AG09309 (cell line): ENCODE results near the gene MEGF11.

Source experiments
- DNase-seq: peaks from one replicate; pipeline ENCODE4 v3.0.0-alpha.2; 2010; ENCODE audit warnings: low read depth
- H3K4me3 ChIP-seq: 2 replicates; pipeline ENCODE4 v1.5.1; 2011; ENCODE audit warnings: mild to moderate bottlenecking, low read depth, low read length, moderate library complexity; ENCODE audit not compliant: control insufficient read depth
- TF ChIP-seq, protein P1 (sequence below): IDR thresholded peaks from 2 replicates; pipeline ENCODE4 v1.5.1; 2011; ENCODE audit warnings: mild to moderate bottlenecking, low read depth, low read length, inconsistent platforms; ENCODE audit not compliant: insufficient read depth, control insufficient read depth; ENCODE audit errors: missing control alignments

Gene MEGF11

DNA sequence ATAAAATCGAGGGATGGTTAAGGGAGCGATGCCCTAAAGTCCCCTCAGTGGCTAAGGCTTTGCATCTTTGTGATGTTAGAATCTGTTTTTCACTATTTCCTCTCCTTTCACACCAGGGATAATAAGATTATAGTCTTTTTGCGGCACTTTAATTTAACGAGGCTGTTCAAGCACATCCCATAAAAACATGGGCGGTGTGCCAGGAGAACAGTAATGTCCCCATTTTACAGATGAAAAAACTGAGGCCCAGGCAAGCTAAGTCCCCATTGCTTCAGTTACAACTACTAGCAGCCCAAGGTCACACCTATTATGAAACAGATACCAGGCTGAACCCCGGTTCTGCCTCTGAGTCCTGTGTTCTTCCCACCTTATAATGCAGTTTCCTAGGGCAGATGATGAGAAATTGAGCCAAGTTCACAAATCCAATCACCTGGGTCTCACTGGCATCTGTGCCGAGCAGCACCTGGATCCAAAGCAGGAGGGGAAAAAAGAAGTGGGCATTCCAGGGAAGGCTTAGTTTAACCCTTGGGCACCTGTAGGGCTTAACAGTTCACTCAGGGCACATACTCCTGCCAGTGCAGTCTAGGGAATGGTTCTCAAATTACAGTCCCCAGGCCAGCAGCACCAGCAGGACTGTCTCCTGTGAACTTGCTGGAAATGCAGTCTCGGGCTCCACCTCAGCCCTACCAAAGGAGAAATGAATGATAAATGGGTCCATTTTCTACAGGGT lies 215.0 kb downstream of the MEGF11 start:
- H3K4me3 ChIP-seq, result no peak overlapping the region
- no peak for DNase-seq
- TF ChIP-seq, protein P1, sequence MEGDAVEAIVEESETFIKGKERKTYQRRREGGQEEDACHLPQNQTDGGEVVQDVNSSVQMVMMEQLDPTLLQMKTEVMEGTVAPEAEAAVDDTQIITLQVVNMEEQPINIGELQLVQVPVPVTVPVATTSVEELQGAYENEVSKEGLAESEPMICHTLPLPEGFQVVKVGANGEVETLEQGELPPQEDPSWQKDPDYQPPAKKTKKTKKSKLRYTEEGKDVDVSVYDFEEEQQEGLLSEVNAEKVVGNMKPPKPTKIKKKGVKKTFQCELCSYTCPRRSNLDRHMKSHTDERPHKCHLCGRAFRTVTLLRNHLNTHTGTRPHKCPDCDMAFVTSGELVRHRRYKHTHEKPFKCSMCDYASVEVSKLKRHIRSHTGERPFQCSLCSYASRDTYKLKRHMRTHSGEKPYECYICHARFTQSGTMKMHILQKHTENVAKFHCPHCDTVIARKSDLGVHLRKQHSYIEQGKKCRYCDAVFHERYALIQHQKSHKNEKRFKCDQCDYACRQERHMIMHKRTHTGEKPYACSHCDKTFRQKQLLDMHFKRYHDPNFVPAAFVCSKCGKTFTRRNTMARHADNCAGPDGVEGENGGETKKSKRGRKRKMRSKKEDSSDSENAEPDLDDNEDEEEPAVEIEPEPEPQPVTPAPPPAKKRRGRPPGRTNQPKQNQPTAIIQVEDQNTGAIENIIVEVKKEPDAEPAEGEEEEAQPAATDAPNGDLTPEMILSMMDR, result no peak

DNA sequence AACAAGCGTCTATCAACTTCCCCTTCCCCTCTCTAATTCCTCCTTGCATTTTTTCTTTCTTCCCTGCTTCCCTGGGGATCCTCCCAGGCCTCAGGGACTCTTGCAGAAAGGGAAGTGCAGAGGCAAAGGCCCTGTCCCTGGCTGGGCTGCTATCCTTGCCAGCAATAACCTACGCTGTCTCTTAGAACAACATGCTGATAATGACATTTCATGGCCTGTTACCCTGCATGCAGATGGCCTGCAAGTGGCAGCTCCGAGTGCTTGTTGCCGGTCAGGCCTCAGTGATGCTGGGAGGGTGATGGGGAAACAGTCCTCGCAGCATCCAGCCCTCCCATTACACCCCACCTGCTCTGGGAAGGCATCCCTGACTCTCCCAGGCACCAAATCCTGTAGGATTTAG lies 216.7 kb downstream of the MEGF11 start:
- no peak for DNase-seq
- H3K4me3 ChIP-seq, result no peak overlapping the region
- TF ChIP-seq, protein P1, result no peak

DNA sequence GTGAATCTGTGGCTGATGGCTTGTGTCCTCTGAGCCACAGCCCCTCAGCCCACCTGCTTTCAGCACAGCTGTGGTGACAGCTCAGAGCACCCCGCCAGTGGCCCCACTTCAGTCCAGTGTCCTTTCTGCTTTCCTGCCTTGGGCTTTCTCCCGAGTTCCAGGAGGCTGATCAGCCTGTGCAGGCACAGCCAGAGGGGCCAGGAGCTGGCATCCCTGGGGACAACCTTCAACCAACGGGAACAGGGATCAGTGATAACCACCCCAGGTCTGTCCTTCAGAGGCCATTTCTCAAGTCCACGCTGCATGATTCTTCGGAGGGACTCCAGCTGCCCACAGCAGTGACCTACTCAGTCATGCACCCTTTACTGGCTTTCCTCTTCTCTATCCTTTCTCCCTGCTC lies 217.6 kb downstream of the MEGF11 start:
- TF ChIP-seq, protein P1, result no peak
- no peak overlapping the region for H3K4me3 ChIP-seq
- DNase-seq, result no peak

DNA sequence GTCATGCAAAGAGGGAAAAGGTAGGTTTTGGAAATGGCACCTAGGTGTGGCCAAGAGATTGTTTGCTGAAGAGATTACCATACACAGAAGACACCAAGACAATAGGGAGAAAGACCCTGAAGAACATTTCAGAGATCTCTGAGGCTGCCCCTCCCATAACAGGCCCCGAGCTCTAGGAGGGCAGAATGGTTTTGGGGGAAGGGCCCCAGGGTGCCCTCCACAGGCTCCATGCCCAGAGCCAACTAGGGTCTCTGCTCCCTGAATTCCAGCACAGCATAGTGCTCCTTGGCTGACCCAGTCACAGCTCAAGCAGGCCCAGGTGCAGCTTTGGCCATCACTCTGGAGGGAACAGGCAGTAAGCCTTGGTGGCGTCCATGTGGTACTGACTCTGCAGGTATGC lies 220.4 kb downstream of the MEGF11 start:
- no peak for DNase-seq
- no peak overlapping the region for H3K4me3 ChIP-seq
- TF ChIP-seq, protein P1, result no peak

DNA sequence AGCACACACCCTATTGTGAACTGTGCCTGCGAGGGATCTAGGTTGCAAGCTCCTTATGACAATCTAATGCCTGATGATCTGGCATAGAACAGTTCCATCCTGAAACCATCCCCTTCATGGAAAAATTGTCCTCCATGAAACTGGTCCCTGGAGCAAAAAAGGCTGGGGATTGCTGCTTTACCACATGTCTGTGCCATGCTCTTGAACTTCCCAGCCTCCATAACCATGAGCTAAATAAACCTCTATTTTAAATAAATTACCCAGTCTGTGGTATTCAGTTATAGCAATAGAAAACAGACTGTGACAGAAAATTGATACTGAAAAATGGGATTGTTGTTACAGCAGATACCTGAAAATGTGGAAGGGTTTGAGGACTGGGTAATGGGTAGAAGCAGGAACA lies 221.5 kb downstream of the MEGF11 start:
- no peak for DNase-seq
- TF ChIP-seq, protein P1, result no peak
- H3K4me3 ChIP-seq, result no peak overlapping the region

DNA sequence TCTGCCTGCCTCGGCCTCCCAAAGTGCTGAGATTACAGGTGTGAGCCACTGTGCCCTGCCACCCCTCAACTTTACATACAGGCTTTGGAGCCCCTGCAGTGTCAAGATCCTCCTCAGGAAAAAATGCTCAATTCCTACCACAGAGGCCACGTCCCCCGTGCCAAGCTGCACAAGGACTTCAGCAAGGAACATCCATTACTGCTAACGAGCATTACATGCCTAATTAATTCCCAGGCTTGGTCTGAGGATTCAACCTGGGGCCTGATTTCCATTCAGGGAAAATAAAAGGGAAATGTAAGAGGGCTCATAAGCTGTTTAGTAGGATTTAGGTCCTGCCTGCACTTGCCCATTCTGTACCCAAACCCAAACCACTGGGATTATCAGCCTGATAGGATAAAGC lies 222.9 kb downstream of the MEGF11 start:
- no peak overlapping the region for H3K4me3 ChIP-seq

More for the DNA sequence above, 222.9 kb downstream of the MEGF11 start:
- TF ChIP-seq, protein P1, result no peak
- no peak for DNase-seq
